ENCODE results near the gene CCNYL1.

- no peak for TF ChIP-seq POLR2AphosphoS5 (IDR thresholded peaks at IDR 0.05)
- TF ChIP-seq, protein P1, sequence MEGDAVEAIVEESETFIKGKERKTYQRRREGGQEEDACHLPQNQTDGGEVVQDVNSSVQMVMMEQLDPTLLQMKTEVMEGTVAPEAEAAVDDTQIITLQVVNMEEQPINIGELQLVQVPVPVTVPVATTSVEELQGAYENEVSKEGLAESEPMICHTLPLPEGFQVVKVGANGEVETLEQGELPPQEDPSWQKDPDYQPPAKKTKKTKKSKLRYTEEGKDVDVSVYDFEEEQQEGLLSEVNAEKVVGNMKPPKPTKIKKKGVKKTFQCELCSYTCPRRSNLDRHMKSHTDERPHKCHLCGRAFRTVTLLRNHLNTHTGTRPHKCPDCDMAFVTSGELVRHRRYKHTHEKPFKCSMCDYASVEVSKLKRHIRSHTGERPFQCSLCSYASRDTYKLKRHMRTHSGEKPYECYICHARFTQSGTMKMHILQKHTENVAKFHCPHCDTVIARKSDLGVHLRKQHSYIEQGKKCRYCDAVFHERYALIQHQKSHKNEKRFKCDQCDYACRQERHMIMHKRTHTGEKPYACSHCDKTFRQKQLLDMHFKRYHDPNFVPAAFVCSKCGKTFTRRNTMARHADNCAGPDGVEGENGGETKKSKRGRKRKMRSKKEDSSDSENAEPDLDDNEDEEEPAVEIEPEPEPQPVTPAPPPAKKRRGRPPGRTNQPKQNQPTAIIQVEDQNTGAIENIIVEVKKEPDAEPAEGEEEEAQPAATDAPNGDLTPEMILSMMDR (IDR thresholded peaks at IDR 0.05): no peak
These were observed 57.6 kb downstream of the CCNYL1 start for GRCh38 chr2:207768866-207769596.

Data from prostate gland (tissue), 2 donors.